GM21717 (cell line): ENCODE measurements around the gene E2F3.
A peak's percentile ranks its signal among the peaks of the same experiment; 100 is the strongest.
"Not testable (repeated sequence)": the region's sequence is repeated elsewhere in the genome, so short reads cannot be mapped to it uniquely, and the experiment has no call there.

Source experiments
- ATAC-seq: cut with Tn5 transposase; IDR thresholded peaks from one replicate; pipeline ENCODE4 v1.9.1; 2021; ENCODE audit warnings: mild to moderate bottlenecking, moderate library complexity; ENCODE audit not compliant: unreplicated experiment

The E2F3 gene

GRCh38 chr6:20511852-20512251 is 110.2 kb downstream of the E2F3 start:
- no peak for ATAC-seq

GRCh38 chr6:20525208-20525607 is 123.5 kb downstream of the E2F3 start:
- not testable (repeated sequence) for ATAC-seq

- ATAC-seq: not testable (repeated sequence)
These were observed 127.4 kb downstream of the E2F3 start for GRCh38 chr6:20529086-20529448.

- ATAC-seq: no peak
These were observed 131.2 kb downstream of the E2F3 start for GRCh38 chr6:20532881-20533280.

GRCh38 chr6:20533746-20534294 is 132.1 kb downstream of the E2F3 start:
- ATAC-seq: peak; percentile 7

- ATAC-seq: peak; percentile 80
These were observed 132.9 kb downstream of the E2F3 start, which contains the start of gene CDKAL1 for GRCh38 chr6:20534295-20535262. TSS of gene CDKAL1 (plus strand) at chr6:20534457. CDS start at chr6:20546351, 11,894 bp downstream.

GRCh38 chr6:20538131-20538662 is 136.5 kb downstream of the E2F3 start:
- ATAC-seq: no peak

GRCh38 chr6:20538907-20539306 is 137.2 kb downstream of the E2F3 start:
- ATAC-seq: no peak

GRCh38 chr6:20539387-20539786 is 137.7 kb downstream of the E2F3 start:
- ATAC-seq: no peak

GRCh38 chr6:20540683-20541082 is 139.0 kb downstream of the E2F3 start:
- no peak for ATAC-seq

- ATAC-seq: no peak
These were observed 139.7 kb downstream of the E2F3 start for GRCh38 chr6:20541382-20541781.

GRCh38 chr6:20542927-20543602 is 141.4 kb downstream of the E2F3 start:
- ATAC-seq: peak; percentile 98
